K562 (cell line): ENCODE data around the gene ERG28.

Source experiments
- ARID3B ChIP-seq: fragments of 250-450 bp; sonication (Bioruptor Pico); IDR thresholded peaks from 2 replicates; pipeline ENCODE4 v1.4.0; 2020; ENCODE audit warnings: borderline replicate concordance
- CTCF ChIP-seq, 3 experiments: IDR thresholded peaks in 2 of 3; conservative IDR thresholded peaks in 1 of 3; 2 replicates each; pipeline ENCODE4 v1.5.1; 2011 to 2012; ENCODE audit warnings: low read length in 3 of 3, mild to moderate bottlenecking in 3 of 3, control low read depth in 2 of 3, improper control_type of control experiment in 1 of 3, inconsistent platforms in 1 of 3, low read depth in 1 of 3, mixed read lengths in 1 of 3, moderate library complexity in 1 of 3; ENCODE audit not compliant: insufficient read depth in 2 of 3
- E4F1 ChIP-seq: fragments of 250-450 bp; sonication (Bioruptor Pico); IDR thresholded peaks from 2 replicates; pipeline ENCODE4 v1.5.0; 2021; ENCODE audit warnings: mild to moderate bottlenecking, borderline replicate concordance
- VEZF1 ChIP-seq: fragments of 200-800 bp; sonication (Bioruptor generic); IDR thresholded peaks from 2 replicates; pipeline ENCODE4 v1.6.1; 2017; ENCODE audit warnings: missing genetic modification characterization, missing compliant biosample characterization
- ZC3H4 ChIP-seq: sonication (generic); formaldehyde crosslinking; IDR thresholded peaks from 2 replicates; pipeline ENCODE4 v1.9.0; 2021; ENCODE audit warnings: missing genetic modification reagents, borderline replicate concordance

GRCh38 chr14:75614179-75614578 lies 46.5 kb downstream of the ERG28 start:
- TF ChIP-seq ARID3B (CRISPR knock-in tag) (no peak), CTCF (IDR thresholded peaks at IDR 0.05 in 2 of 3, conservative IDR thresholded peaks at IDR 0.05 in 1 of 3; ENCODE audit: insufficient read depth in 2 of 3, low read depth in 1 of 3, low read length in 3 of 3) (no peak), E4F1 (CRISPR knock-in tag) (no peak), VEZF1 (CRISPR knock-in tag) (no peak), ZC3H4 (CRISPR knock-in tag) (no peak)
